Karpas-422 (cell line): Measurements from ENCODE around the gene GRAMD2B. TPM values are rescaled to one million over a fixed set of nuclear protein-coding genes. Genes with fewer than 3 reads are reported as not detected.
A peak's percentile ranks its signal among the peaks of the same experiment; 100 is the strongest.

ENCODE experiments used
- DNase-seq: peaks from one replicate; pipeline ENCODE4 v3.0.0-alpha.2; 2015
- H2AFZ ChIP-seq: fragments of 200-600 bp; sonication (generic); 2 replicates; pipeline ENCODE4 v1.6.1; 2014; ENCODE audit warnings: antibody characterized with exemption, low read length, mixed read lengths
- H3K27ac ChIP-seq: fragments of 200-600 bp; sonication (generic); 2 replicates; pipeline ENCODE4 v1.5.1; 2014; ENCODE audit warnings: mild to moderate bottlenecking, low read length, moderate library complexity
- H3K27me3 ChIP-seq: fragments of 200-600 bp; sonication (generic); 2 replicates; pipeline ENCODE4 v1.6.1; 2014; ENCODE audit warnings: low read length, mixed read lengths
- H3K36me3 ChIP-seq: fragments of 200-600 bp; sonication (generic); 2 replicates; pipeline ENCODE4 v1.6.1; 2014; ENCODE audit warnings: low read length, mixed read lengths; ENCODE audit not compliant: insufficient read depth
- H3K4me1 ChIP-seq: fragments of 200-600 bp; sonication (generic); 2 replicates; pipeline ENCODE4 v1.6.1; 2014; ENCODE audit warnings: mild to moderate bottlenecking, low read length, mixed read lengths
- H3K4me2 ChIP-seq: fragments of 200-600 bp; sonication (generic); 2 replicates; pipeline ENCODE4 v1.6.1; 2014; ENCODE audit warnings: low read length, low read depth, mild to moderate bottlenecking; ENCODE audit not compliant: poor library complexity, severe bottlenecking
- H3K4me3 ChIP-seq: fragments of 200-600 bp; sonication (generic); 2 replicates; pipeline ENCODE4 v1.5.1; 2014; ENCODE audit warnings: mild to moderate bottlenecking, antibody characterized with exemption, low read length, mixed read lengths
- H3K79me2 ChIP-seq: fragments of 200-600 bp; sonication (generic); 2 replicates; pipeline ENCODE4 v1.6.1; 2014; ENCODE audit warnings: mild to moderate bottlenecking, low read length, mixed read lengths
- H3K9ac ChIP-seq: fragments of 200-600 bp; sonication (generic); 2 replicates; pipeline ENCODE4 v1.6.0; 2014; ENCODE audit warnings: low read length
- H3K9me2 ChIP-seq: fragments of 200-600 bp; sonication (generic), shearing (Covaris generic); replicated peaks from 2 replicates; pipeline ENCODE4 v1.6.0; 2014; ENCODE audit warnings: mild to moderate bottlenecking, low read length, moderate library complexity; ENCODE audit not compliant: insufficient read depth
- H3K9me3 ChIP-seq: fragments of 300-700, 200-600 bp; sonication (generic); 2 replicates; pipeline ENCODE4 v1.6.1; 2014; ENCODE audit warnings: low read length, mixed read lengths
- H4K20me1 ChIP-seq: fragments of 200-600 bp; sonication (generic); 2 replicates; pipeline ENCODE4 v1.6.1; 2014; ENCODE audit warnings: mild to moderate bottlenecking, antibody characterized with exemption, low read length, low read depth; ENCODE audit not compliant: insufficient read depth
- total RNA-seq: library from RNA; depleted of rRNA; stranded (reverse); fragments of >200 nt; shearing (Covaris generic); gene quantifications from 2 replicates; pipeline ENCODE4 v1.2.3, GENCODE V29; 2014; ENCODE audit warnings: low replicate concordance

GRAMD2B gene
- total RNA-seq, 1 experiment from 2014 or later: 4.5 TPM

DNA sequence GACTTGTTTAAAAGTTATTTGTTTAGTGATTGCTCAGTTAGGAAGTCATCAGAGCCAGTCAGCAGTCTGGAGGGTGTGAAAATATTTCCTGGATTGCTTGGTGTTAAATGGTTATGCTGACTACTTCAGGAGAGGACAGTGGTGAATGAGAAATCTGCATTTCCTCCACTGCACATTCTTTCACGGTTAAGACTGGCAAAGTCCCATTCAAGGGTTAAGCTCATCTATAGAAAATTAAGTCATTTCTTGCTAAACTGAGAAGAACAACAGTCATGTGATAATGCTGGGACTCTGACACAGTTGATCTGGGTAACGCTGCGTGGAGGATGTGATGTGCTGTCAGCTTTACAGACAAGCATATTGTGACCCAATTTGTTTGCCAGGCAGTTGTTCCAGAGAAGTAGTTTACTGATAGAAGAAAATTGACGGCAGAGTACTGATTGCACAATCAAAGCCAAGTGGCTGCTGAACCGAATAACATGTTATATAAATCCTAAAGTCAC is 80.4 kb downstream of the GRAMD2B start:
- no peaks in the 10 kb centered on the region for H3K79me2 ChIP-seq
- H2AFZ ChIP-seq: no peak overlapping the region
- DNase-seq: no peak
- H3K27ac ChIP-seq: no peak overlapping the region
- H3K4me1 ChIP-seq: no peaks in the 10 kb centered on the region
- H3K36me3 ChIP-seq: no peaks in the 10 kb centered on the region
- H3K9ac ChIP-seq: no peak overlapping the region
- H3K4me3 ChIP-seq: no peak overlapping the region
- H3K9me3 ChIP-seq: no peaks in the 10 kb centered on the region
- no peaks in the 10 kb centered on the region for H4K20me1 ChIP-seq
- no peak overlapping the region for H3K4me2 ChIP-seq
- no peaks in the 10 kb centered on the region for H3K9me2 ChIP-seq
- H3K27me3 ChIP-seq: no peaks in the 10 kb centered on the region

DNA sequence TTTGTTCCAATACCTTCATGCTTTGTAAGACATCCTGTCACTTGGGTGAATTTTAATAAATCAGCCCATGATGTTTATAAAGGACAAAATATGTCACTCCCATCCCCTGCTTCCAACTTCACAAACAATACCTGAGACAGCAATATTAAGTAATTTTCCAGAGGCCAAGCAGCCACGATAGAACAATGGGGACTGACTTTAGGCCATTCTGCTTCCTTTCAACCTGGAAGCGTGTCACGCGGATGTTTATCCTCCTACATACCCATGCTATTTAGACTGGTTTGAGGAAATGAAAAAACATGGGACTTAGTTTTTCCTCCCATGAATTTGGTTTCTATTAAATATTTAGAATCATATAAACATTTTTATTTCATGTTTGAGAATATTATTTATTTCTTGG is 82.9 kb downstream of the GRAMD2B start:
- Histone ChIP-seq H2AFZ (no peak overlapping the region), H3K36me3 (no peaks in the 10 kb centered on the region), H3K9ac (no peak overlapping the region), H3K79me2 (no peaks in the 10 kb centered on the region), H3K9me3 (no peaks in the 10 kb centered on the region), H3K4me1 (peaks cover 3% of the 10 kb centered on the region; the same call in 1 of the 2 replicates), H3K4me3 (no peak overlapping the region), H3K27ac (no peak overlapping the region), H3K27me3 (no peaks in the 10 kb centered on the region), H3K4me2 (no peak overlapping the region), H3K9me2 (no peaks in the 10 kb centered on the region), H4K20me1 (no peaks in the 10 kb centered on the region)
- DNase-seq: no peak

DNA sequence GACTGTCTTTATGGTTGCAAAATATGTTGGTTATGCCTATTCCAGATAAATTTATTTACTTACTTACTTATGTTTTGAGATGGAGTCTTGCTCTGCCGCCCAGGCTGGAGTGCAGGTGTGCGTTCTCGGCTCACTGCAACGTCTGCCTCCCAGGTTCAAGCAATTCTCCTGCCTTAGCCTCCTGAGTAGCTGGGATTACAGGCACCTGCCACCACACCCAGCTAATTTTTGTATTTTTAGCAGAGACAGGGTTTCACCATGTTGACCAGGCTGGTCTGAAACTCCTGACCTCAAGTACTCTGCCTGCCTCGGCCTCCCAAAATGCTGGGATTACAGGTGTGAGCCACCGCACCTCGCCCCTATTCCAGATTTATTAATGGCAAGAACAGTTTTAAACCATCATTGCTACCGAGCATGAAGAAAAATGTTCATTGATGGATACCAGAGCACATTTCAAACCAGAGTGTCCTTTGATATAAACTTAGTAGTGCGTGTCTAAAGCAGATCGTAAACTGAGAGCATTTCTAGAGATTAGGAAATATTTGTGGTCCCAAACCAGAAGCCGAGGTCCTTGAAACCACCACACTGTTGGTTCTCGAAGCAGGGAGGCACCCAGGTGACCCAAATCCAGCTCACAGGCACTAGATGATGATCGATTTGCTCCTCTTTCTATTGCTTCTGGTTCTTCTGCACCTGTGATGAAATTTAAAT is 85.2 kb downstream of the GRAMD2B start:
- Histone ChIP-seq H3K36me3 (no peaks in the 10 kb centered on the region), H3K4me3 (no peak overlapping the region), H4K20me1 (no peaks in the 10 kb centered on the region), H3K27me3 (no peaks in the 10 kb centered on the region), H3K9me2 (no peaks in the 10 kb centered on the region), H3K27ac (no peak overlapping the region), H3K79me2 (no peaks in the 10 kb centered on the region), H3K4me2 (peak overlapping the region; percentile 32), H3K4me1 (peaks cover 3% of the 10 kb centered on the region; the same call in 1 of the 2 replicates), H2AFZ (peak overlapping the region; percentile 78), H3K9ac (no peak overlapping the region), H3K9me3 (no peaks in the 10 kb centered on the region)
- DNase-seq: no peak

DNA sequence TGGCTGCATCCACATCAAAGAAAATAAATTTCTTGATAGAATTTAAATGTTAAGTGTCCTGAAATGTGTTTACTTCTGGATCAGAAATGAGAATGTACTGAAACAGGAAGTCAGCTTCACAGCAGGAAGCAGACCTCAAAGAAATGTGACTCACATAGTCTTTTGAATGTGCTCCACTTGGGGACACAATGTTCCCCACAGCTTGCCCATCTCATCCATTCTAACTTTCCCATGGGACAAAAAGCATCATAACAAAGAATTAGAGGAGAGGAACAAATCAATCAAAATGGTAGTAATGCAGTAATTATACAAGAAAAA is 85.7 kb downstream of the GRAMD2B start:
- DNase-seq: no peak
- peak overlapping the region; percentile 32 for H3K4me2 ChIP-seq
- no peak overlapping the region for H3K27ac ChIP-seq

DNA sequence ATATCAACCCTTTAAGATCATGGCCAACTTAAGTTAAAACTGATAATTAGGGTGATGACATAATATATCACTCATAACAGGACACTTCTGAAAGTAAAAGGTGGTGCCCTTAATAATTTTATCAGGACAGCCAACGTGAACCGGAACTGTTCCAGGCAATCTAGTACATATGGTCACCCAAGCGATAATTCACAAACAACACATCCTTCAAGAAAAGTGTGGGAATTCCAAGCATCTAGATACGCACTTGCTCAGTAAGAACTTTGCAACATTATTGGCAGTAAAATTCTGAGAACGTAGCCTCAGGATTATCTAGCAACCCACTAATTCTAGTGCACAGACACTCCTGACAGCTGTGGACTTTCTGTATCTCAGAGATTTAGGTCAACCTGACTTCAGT is 86.1 kb downstream of the GRAMD2B start:
- no peak for DNase-seq
- Histone ChIP-seq H3K4me3 (no peak overlapping the region), H3K4me1 (peaks cover 3% of the 10 kb centered on the region; the same call in 1 of the 2 replicates), H4K20me1 (no peaks in the 10 kb centered on the region), H3K4me2 (no peak overlapping the region), H3K27me3 (no peaks in the 10 kb centered on the region), H3K79me2 (no peaks in the 10 kb centered on the region), H3K27ac (no peak overlapping the region), H3K9me2 (no peaks in the 10 kb centered on the region), H3K9ac (no peak overlapping the region), H3K36me3 (no peaks in the 10 kb centered on the region), H3K9me3 (no peaks in the 10 kb centered on the region), H2AFZ (no peak overlapping the region)

More for the DNA sequence above, 85.7 kb downstream of the GRAMD2B start:
- Histone ChIP-seq H3K27me3 (no peaks in the 10 kb centered on the region), H2AFZ (peak overlapping the region; percentile 78), H3K9me2 (no peaks in the 10 kb centered on the region), H3K36me3 (no peaks in the 10 kb centered on the region), H3K9ac (no peak overlapping the region), H3K4me1 (peaks cover 3% of the 10 kb centered on the region; the same call in 1 of the 2 replicates), H4K20me1 (no peaks in the 10 kb centered on the region), H3K79me2 (no peaks in the 10 kb centered on the region), H3K9me3 (no peaks in the 10 kb centered on the region), H3K4me3 (no peak overlapping the region)

DNA sequence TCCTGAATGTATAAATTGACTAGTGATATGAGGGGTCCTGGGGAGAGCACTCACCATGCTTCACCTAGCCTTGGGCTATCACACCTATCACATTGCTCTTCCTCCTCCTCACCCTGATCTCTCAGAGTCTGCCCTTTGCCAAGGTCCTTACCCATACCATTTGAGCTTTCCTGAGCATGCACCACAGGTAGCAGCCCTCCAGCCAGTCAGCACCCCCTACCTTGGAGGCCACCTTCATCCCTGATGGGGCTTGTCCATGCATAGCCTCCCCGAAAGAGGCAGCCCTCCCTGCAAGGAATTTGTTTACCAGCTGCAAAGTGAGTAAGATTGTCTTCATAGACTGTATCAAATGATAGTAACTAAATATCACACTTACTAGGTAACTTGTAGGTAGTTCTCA is 88.8 kb downstream of the GRAMD2B start:
- H3K27ac ChIP-seq: no peak overlapping the region
- H3K4me2 ChIP-seq: no peak overlapping the region
- no peaks in the 10 kb centered on the region for H3K27me3 ChIP-seq
- peaks cover 3% of the 10 kb centered on the region; the same call in 1 of the 2 replicates for H3K4me1 ChIP-seq
- no peaks in the 10 kb centered on the region for H3K36me3 ChIP-seq
- no peaks in the 10 kb centered on the region for H3K9me3 ChIP-seq
- H3K9ac ChIP-seq: no peak overlapping the region
- H2AFZ ChIP-seq: no peak overlapping the region
- H3K4me3 ChIP-seq: no peak overlapping the region
- H3K79me2 ChIP-seq: no peaks in the 10 kb centered on the region
- no peaks in the 10 kb centered on the region for H3K9me2 ChIP-seq
- no peaks in the 10 kb centered on the region for H4K20me1 ChIP-seq
- no peak for DNase-seq

DNA sequence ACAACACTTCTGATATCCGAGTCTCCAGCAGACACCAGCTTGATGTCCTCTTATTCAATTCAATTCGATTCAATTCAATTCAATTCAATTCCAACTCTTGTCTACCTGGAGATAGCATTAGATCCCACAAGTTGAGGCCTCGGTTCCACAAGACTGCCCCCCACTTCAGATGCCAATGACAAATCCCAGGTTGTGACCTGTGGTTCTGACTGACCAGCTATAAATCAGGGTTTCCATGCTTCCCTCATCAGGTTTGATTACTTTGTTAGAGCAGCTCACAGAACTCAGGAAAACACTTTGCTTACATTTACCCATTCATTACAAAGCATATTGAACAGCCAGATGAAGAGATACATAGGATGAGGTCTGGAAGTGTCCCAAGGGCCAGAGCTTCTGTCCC is 89.2 kb downstream of the GRAMD2B start:
- no peaks in the 10 kb centered on the region for H3K27me3 ChIP-seq
- no peaks in the 10 kb centered on the region for H3K36me3 ChIP-seq
- H3K79me2 ChIP-seq: no peaks in the 10 kb centered on the region
- DNase-seq: no peak
- no peak overlapping the region for H2AFZ ChIP-seq
- H3K4me3 ChIP-seq: no peak overlapping the region
- no peaks in the 10 kb centered on the region for H3K9me2 ChIP-seq
- no peak overlapping the region for H3K27ac ChIP-seq
- H3K4me1 ChIP-seq: peaks cover 3% of the 10 kb centered on the region; the same call in 1 of the 2 replicates
- no peak overlapping the region for H3K9ac ChIP-seq
- H4K20me1 ChIP-seq: no peaks in the 10 kb centered on the region
- H3K9me3 ChIP-seq: no peaks in the 10 kb centered on the region
- H3K4me2 ChIP-seq: no peak overlapping the region

DNA sequence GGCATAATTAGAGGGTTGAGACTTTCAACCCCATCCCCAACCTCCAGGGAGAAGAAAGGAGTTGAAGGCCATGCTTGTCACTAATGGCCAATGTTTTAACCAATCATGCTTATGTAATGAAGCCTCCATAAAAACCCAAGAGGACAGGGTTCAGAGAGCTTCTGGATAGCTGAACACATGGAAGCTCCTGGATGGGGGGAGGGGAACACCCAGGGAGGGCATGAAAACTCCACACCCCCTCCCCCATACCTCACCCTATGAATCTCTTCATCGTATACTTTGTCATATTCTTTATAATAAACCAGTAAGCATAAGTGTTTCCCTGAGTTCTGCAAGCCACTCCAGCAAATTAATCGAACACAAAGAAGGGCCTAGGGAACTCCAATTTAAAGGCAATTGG is 90.1 kb downstream of the GRAMD2B start:
- H2AFZ ChIP-seq: no peak overlapping the region
- H3K9ac ChIP-seq: no peak overlapping the region
- no peaks in the 10 kb centered on the region for H3K9me3 ChIP-seq
- no peaks in the 10 kb centered on the region for H4K20me1 ChIP-seq
- no peaks in the 10 kb centered on the region for H3K9me2 ChIP-seq
- H3K27me3 ChIP-seq: no peaks in the 10 kb centered on the region
- no peaks in the 10 kb centered on the region for H3K79me2 ChIP-seq
- H3K4me3 ChIP-seq: no peak overlapping the region
- peaks cover 3% of the 10 kb centered on the region; the same call in 1 of the 2 replicates for H3K4me1 ChIP-seq
- no peak overlapping the region for H3K27ac ChIP-seq
- no peak overlapping the region for H3K4me2 ChIP-seq
- DNase-seq: no peak
- no peaks in the 10 kb centered on the region for H3K36me3 ChIP-seq
